Endothelial cell of umbilical vein (primary cell): ENCODE results near the gene RGS12. TPM values are rescaled to one million over a fixed set of nuclear protein-coding genes. Genes with fewer than 3 reads are reported as not detected.

Experiments used
- BruUV-seq: library from RNA; stranded (reverse); fragments of 400-500 nt; replicated peaks from 2 replicates; lab custom pipeline; 2021; lab: Mats Ljungman, UMichigan
- CTCF ChIA-PET: fragments of 300-600, 350-600 bp; sonication (Branson Sonifier 250); formaldehyde crosslinking; loops from one replicate; lab custom pipeline; 2021; ENCODE audit warnings: antibody characterized with exemption, inconsistent platforms; lab: Charles Lee
- POLR2A ChIA-PET: fragments of 300-600, 350-600 bp; sonication (Branson Sonifier 250); formaldehyde crosslinking; loops from one replicate; lab custom pipeline; 2021; ENCODE audit warnings: antibody characterized with exemption, inconsistent platforms; lab: Charles Lee
- DNase-seq: peaks from one replicate; pipeline ENCODE4 v3.0.0-alpha.2; 2011; ENCODE audit warnings: low read depth, low spot score
- FAIRE-seq: peaks from 2 replicates; lab custom pipeline; 2011; peaks lifted over from hg19 to GRCh38; lab: Jason Lieb, UNC
- H2AFZ ChIP-seq: 2 replicates; pipeline ENCODE4 v1.6.0; 2012; ENCODE audit warnings: low read depth, low read length, control low read depth, inconsistent platforms
- H3K27ac ChIP-seq: 2 replicates; pipeline ENCODE4 v1.5.1; 2011; ENCODE audit warnings: low read depth, mild to moderate bottlenecking, control low read depth, low read length, moderate library complexity; ENCODE audit not compliant: insufficient read depth
- H3K27me3 ChIP-seq, 2 experiments: 2 replicates each; pipeline versions ENCODE4 v1.6.0 to v1.6.1; 2011; ENCODE audit warnings: low read length in 2 of 2, mixed read lengths in 1 of 2; ENCODE audit not compliant: control insufficient read depth in 2 of 2, insufficient read depth in 2 of 2
- H3K36me3 ChIP-seq, 2 experiments: 2 replicates in 1 of 2; 3 replicates in 1 of 2; pipeline ENCODE4 v1.5.1; 2011; ENCODE audit warnings: low read length in 2 of 2, mild to moderate bottlenecking in 1 of 2, moderate library complexity in 1 of 2; ENCODE audit not compliant: control insufficient read depth in 2 of 2, insufficient read depth in 2 of 2; ENCODE audit errors: extremely low read depth in 1 of 2
- H3K4me1 ChIP-seq: 3 replicates; pipeline ENCODE4 v1.5.1; 2011; ENCODE audit warnings: mild to moderate bottlenecking, low read length; ENCODE audit not compliant: control insufficient read depth, insufficient read depth; ENCODE audit errors: extremely low read depth
- H3K4me2 ChIP-seq: 2 replicates; pipeline ENCODE4 v1.6.1; 2011; ENCODE audit warnings: low read length, control low read depth, mixed read lengths; ENCODE audit not compliant: insufficient read depth
- H3K4me3 ChIP-seq, 3 experiments: fragments of 200-600 bp in 1 of 3; sonication (generic), shearing (Covaris generic) in 1 of 3; replicated peaks in 1 of 3; 2 replicates each; pipeline ENCODE4 v1.5.1; 2011 to 2016; ENCODE audit warnings: control low read depth in 3 of 3, low read length in 3 of 3, mild to moderate bottlenecking in 2 of 3, inconsistent platforms in 1 of 3, low read depth in 1 of 3, moderate library complexity in 1 of 3; ENCODE audit not compliant: insufficient read depth in 1 of 3
- H3K79me2 ChIP-seq: 2 replicates; pipeline ENCODE4 v1.6.0; 2012; ENCODE audit warnings: low read length, inconsistent platforms; ENCODE audit not compliant: control insufficient read depth, insufficient read depth
- H3K9ac ChIP-seq: replicated peaks from 2 replicates; pipeline ENCODE3; 2011; ENCODE audit warnings: low read length, control low read depth; ENCODE audit not compliant: insufficient read depth; ENCODE audit errors: extremely low read depth
- H3K9me1 ChIP-seq: replicated peaks from 3 replicates; pipeline ENCODE4 v1.6.0; 2011; ENCODE audit warnings: mild to moderate bottlenecking, low read length; ENCODE audit not compliant: control insufficient read depth, insufficient read depth; ENCODE audit errors: extremely low read depth
- H3K9me3 ChIP-seq: replicated peaks from 2 replicates; pipeline ENCODE4 v1.5.1; 2012; ENCODE audit warnings: low read length, inconsistent platforms; ENCODE audit not compliant: control insufficient read depth, insufficient read depth
- H4K20me1 ChIP-seq: replicated peaks from 2 replicates; pipeline ENCODE3; 2011; ENCODE audit warnings: mild to moderate bottlenecking, low read length; ENCODE audit not compliant: control insufficient read depth, insufficient read depth; ENCODE audit errors: extremely low read depth
- CTCF ChIP-seq, 2 donors: IDR thresholded peaks; 1 replicate in 1 of 2; 2 replicates in 1 of 2; pipeline ENCODE4 v1.5.1; 2011; ENCODE audit warnings: low read length in 2 of 2, mild to moderate bottlenecking in 2 of 2, moderate library complexity in 2 of 2, control low read depth in 1 of 2, inconsistent platforms in 1 of 2, low read depth in 1 of 2; ENCODE audit not compliant: insufficient read depth in 1 of 2; ENCODE audit errors: extremely low read depth in 1 of 2
- EZH2 ChIP-seq: IDR thresholded peaks from 2 replicates; pipeline ENCODE4 v1.6.1; 2012; ENCODE audit warnings: borderline replicate concordance, low read depth, mild to moderate bottlenecking, moderate library complexity, low read length, inconsistent platforms; ENCODE audit not compliant: severe bottlenecking
- FOS ChIP-seq: IDR thresholded peaks from 2 replicates; pipeline ENCODE4 v1.6.1; 2011; ENCODE audit warnings: mild to moderate bottlenecking, low read length, moderate library complexity, borderline replicate concordance; ENCODE audit not compliant: insufficient read depth
- GATA2 ChIP-seq: IDR thresholded peaks from 2 replicates; pipeline ENCODE4 v1.7.0; 2011; ENCODE audit warnings: low read depth, mild to moderate bottlenecking, moderate library complexity, mixed read lengths, low read length; ENCODE audit not compliant: insufficient read length, insufficient read depth
- JUN ChIP-seq: IDR thresholded peaks from 2 replicates; pipeline ENCODE4 v1.6.1; 2011; ENCODE audit warnings: borderline replicate concordance, low read depth; ENCODE audit not compliant: insufficient read length, insufficient read depth
- MYC ChIP-seq: IDR thresholded peaks from one replicate; pipeline ENCODE4 v1.6.1; 2011; ENCODE audit warnings: mild to moderate bottlenecking, low read depth, low read length
- POLR2A ChIP-seq: IDR thresholded peaks from 2 replicates; pipeline ENCODE4 v1.6.1; 2012; ENCODE audit warnings: low read depth, mild to moderate bottlenecking, control low read depth, low read length
- POLR2AphosphoS5 ChIP-seq: IDR thresholded peaks from 2 replicates; pipeline ENCODE4 v1.6.1; 2012; ENCODE audit warnings: low read depth, mild to moderate bottlenecking, control low read depth, low read length, moderate library complexity; ENCODE audit not compliant: insufficient read depth
- dilution Hi-C: fragments of 300-500 bp; cut with MboI; formaldehyde crosslinking; loops from one replicate; pipeline ENCODE4 v1.15.0; 2019; ENCODE audit warnings: low sequenced_read_pairs; ENCODE audit not compliant: extremely low pct_ligation_motif_present
- intact Hi-C: fragments of 100-400 bp; cut with micrococcal nuclease; formaldehyde crosslinking; loops from one replicate; pipeline ENCODE4 v1.10.0; 2022
- polyA plus RNA-seq, 4 experiments: library from polyadenylated mRNA; depleted of rRNA in 3 of 4; stranded (reverse) in 3 of 4; unstranded in 1 of 4; fragments of >200 nt; gene quantifications; 2 replicates each; pipeline versions ENCODE4 v1.2.1 to v1.2.3, GENCODE V29; 2011 to 2012; ENCODE audit warnings: missing spikeins in 1 of 4
- total RNA-seq: library from RNA; stranded (reverse); gene quantifications from 2 replicates; pipeline ENCODE4 v1.2.3, GENCODE V29; 2021
- TF ChIP-seq, protein P1 (sequence below): IDR thresholded peaks from 2 replicates; pipeline ENCODE4 v1.6.1; 2011; ENCODE audit not compliant: insufficient read depth, insufficient read length

Gene RGS12
- total and polyA plus RNA-seq, 2 donors (not counting 3 experiments of a cell fraction or from before 2014, with no cell fraction given): 65.2 to 75.4 TPM

DNA sequence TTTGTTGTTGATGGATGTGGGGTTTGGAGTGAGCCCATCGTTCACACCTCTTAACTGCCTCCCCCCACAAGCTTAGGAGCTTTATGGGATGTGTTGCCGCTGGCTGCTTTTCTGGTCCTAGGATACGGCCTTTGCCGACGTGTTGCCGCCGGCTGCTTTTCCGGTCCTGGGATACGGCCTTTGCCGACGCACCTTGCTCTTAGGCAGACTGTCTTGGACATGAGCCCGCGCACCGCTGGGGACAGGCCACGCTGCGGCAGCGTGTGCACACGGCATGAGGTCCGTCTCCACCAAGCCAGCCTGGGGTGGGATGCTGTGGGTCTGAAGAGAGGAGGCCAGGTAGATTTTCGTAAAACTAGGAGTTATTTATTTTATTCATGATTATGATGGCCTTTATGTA lies 14.2 kb downstream of the RGS12 start:
- TF ChIP-seq JUN (no peak), POLR2A (no peak), MYC (no peak), EZH2 (no peak), FOS (no peak)
- Histone ChIP-seq H3K36me3 (no peaks in the 10 kb centered on the region), H4K20me1 (no peaks in the 10 kb centered on the region), H3K9me1 (no peaks in the 10 kb centered on the region), H2AFZ (no peak overlapping the region), H3K4me3 (no peak overlapping the region), H3K9ac (no peak overlapping the region), H3K27ac (no peak overlapping the region), H3K4me2 (no peak overlapping the region), H3K4me1 (peaks cover 52% of the 10 kb centered on the region), H3K9me3 (no peaks in the 10 kb centered on the region), H3K79me2 (peaks cover 75% of the 10 kb centered on the region), H3K27me3 (no peaks in the 10 kb centered on the region)
- ChIA-PET POLR2A (interaction anchor here (0.9 kb wide), 2 partner anchors 13 to 24 kb away, joined by 3 read pairs; no protein-coding TSS in a partner anchor), CTCF (interaction anchor here (1.1 to 1.7 kb wide), 5 partner anchors 9 to 39 kb away, joined by 3 to 9 read pairs (median 5); partner anchors contain the start of gene RGS12)
- intact Hi-C loops: no loop called here
- BruUV-seq: no TSS peak
- dilution Hi-C loops: no loop called here
- FAIRE-seq (no peak), DNase-seq (no peak)

DNA sequence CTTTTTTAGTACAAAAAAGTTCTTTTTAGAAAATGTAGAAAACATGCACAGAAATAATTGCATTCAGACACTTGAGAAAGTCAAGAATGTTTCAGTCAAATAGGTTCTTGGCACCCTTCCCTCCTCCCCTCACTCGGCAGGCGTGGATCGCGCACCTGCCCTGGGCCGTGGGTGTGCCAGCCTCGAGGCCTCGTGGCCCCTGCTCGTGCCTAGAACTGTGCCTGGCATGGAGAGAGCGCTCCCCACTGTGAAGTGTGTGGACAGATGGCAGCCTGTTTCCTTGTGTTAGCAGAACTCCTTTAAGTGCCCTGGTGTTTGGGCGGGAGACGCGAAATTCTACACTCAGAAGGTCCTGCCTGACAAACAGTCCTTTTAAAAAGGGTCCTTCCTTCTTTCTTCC lies 14.7 kb downstream of the RGS12 start:
- no peak overlapping the region for H3K27ac ChIP-seq
- H3K36me3 ChIP-seq: no peaks in the 10 kb centered on the region
- intact Hi-C loops (no loop called here), dilution Hi-C loops (no loop called here)
- H2AFZ ChIP-seq: no peak overlapping the region
- peaks cover 75% of the 10 kb centered on the region for H3K79me2 ChIP-seq
- peaks cover 49% of the 10 kb centered on the region for H3K4me1 ChIP-seq
- no TSS peak for BruUV-seq
- TF ChIP-seq JUN (no peak), EZH2 (no peak), GATA2 (no peak), FOS (no peak), MYC (no peak), POLR2A (no peak), POLR2AphosphoS5 (no peak), CTCF (IDR thresholded peaks at IDR 0.05; ENCODE audit: extremely low read depth in 1 of 2, insufficient read depth in 1 of 2, low read depth in 1 of 2, low read length in 2 of 2) (no peak)
- TF ChIP-seq, protein P1, sequence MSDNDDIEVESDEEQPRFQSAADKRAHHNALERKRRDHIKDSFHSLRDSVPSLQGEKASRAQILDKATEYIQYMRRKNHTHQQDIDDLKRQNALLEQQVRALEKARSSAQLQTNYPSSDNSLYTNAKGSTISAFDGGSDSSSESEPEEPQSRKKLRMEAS: no peak
- POLR2A ChIA-PET: no interaction called here
- no peak for DNase-seq
- H3K27me3 ChIP-seq: no peaks in the 10 kb centered on the region
- no peaks in the 10 kb centered on the region for H3K9me1 ChIP-seq
- no peaks in the 10 kb centered on the region for H3K9me3 ChIP-seq
- H3K4me3 ChIP-seq: no peak overlapping the region
- FAIRE-seq: no peak
- no peak overlapping the region for H3K9ac ChIP-seq
- H3K4me2 ChIP-seq: no peak overlapping the region
- CTCF ChIA-PET: interaction anchor here (0.9 to 1.5 kb wide), 2 partner anchors 13 to 37 kb away, joined by 3 to 5 read pairs; no protein-coding TSS in a partner anchor
- no peaks in the 10 kb centered on the region for H4K20me1 ChIP-seq
